Measurements from ENCODE around the gene PAQR3. TPM values are rescaled to one million over a fixed set of nuclear protein-coding genes. Genes with fewer than 3 reads are reported as not detected.
A peak's percentile ranks its signal among the peaks of the same experiment; 100 is the strongest.

PAQR3 gene
- polyA plus RNA-seq, 2 of the 4 experiments (the other 2 are of a cell fraction), result 6.5 to 26.4 TPM

GRCh38 chr4:78953231-78953630, 14.0 kb upstream of the PAQR3 start:
- 57% methylated on average over 5 of the region's 5 CpGs for WGBS (ENCODE audit: missing lambda C conversion rate)
- Histone ChIP-seq H3K27ac (no peak overlapping the region), H3K9me3 (no peaks in the 10 kb centered on the region), H3K4me1 (no peaks in the 10 kb centered on the region), H3K4me2 (no peak overlapping the region), H3K4me3 (no peak overlapping the region)
- ChIA-PET POLR2A (no interaction called here), CTCF (interaction anchor here (0.9 to 3.4 kb wide), 6 partner anchors 14 to 1382 kb away, joined by 3 to 8 read pairs (median 3); partner anchors contain the start of gene CFAP299)
- DNase-seq (ENCODE audit: low read depth in 1 of 2, low spot score in 1 of 2) (no peak), FAIRE-seq (no peak), ATAC-seq (no peak)
- TF ChIP-seq EHMT2 (IDR thresholded peaks at IDR 0.05; ENCODE audit: low read depth) (no peak), CBX8 (IDR thresholded peaks at IDR 0.05) (no peak), HOXB5 (CRISPR knock-in tag; IDR thresholded peaks at IDR 0.05) (no peak), RNF2 (IDR thresholded peaks at IDR 0.05; ENCODE audit: borderline replicate concordance, low read depth) (no peak), EHF (CRISPR knock-in tag; IDR thresholded peaks at IDR 0.05) (no peak), PBX3 (IDR thresholded peaks at IDR 0.05) (no peak), KDM5A (IDR thresholded peaks at IDR 0.05) (no peak), RFX5 (IDR thresholded peaks at IDR 0.05) (no peak), ESRRA (IDR thresholded peaks at IDR 0.05; ENCODE audit: borderline replicate concordance, low read length) (no peak), SREBF2 (IDR thresholded peaks at IDR 0.05) (no peak), USF2 (IDR thresholded peaks at IDR 0.05) (no peak), E2F6 (IDR thresholded peaks at IDR 0.05; ENCODE audit: borderline replicate concordance, low read depth) (no peak)

GRCh38 chr4:78951862-78952472, 12.7 kb upstream of the PAQR3 start:
- ChIA-PET CTCF (interaction anchor here (0.7 to 3.4 kb wide), 14 partner anchors 8 to 1841 kb away, joined by 3 to 8 read pairs (median 3); partner anchors contain the start of gene CFAP299), POLR2A (interaction anchor here (0.5 kb wide), 1 partner anchor 1175 kb away, joined by 3 read pairs; no protein-coding TSS in a partner anchor)
- FAIRE-seq (no peak), DNase-seq (ENCODE audit: low read depth in 1 of 2, low spot score in 1 of 2) (peak; percentile 13 to 40), ATAC-seq (peak; percentile 72 to 78; a peak in 5 of 6 replicates)
- Histone ChIP-seq H3K4me2 (no peak overlapping the region), H3K27ac (no peak overlapping the region), H3K4me1 (no peaks in the 10 kb centered on the region), H3K4me3 (no peak overlapping the region), H3K9me3 (no peaks in the 10 kb centered on the region)
- WGBS (ENCODE audit: missing lambda C conversion rate), result 42% methylated on average over 3 of the region's 3 CpGs
- TF ChIP-seq RAD21 (conservative IDR thresholded peaks at IDR 0.05 in 1 of 2, IDR thresholded peaks at IDR 0.05 in 1 of 2) (peak; percentile 73 to 78), SMC3 (IDR thresholded peaks at IDR 0.05) (peak; percentile 41; the same call in 2 of the 3 replicates), CTCF (IDR thresholded peaks at IDR 0.05) (peak; percentile 73), HDAC2 (IDR thresholded peaks at IDR 0.05) (no peak), HES2 (IDR thresholded peaks at IDR 0.05) (no peak), EP300 (IDR thresholded peaks at IDR 0.05) (no peak)

- TF ChIP-seq HDAC2 (IDR thresholded peaks at IDR 0.05) (no peak), RARB (CRISPR knock-in tag; IDR thresholded peaks at IDR 0.05) (no peak), JUN (IDR thresholded peaks at IDR 0.05) (no peak)
- 19% methylated on average over 1 of the region's 1 CpG for WGBS (ENCODE audit: missing lambda C conversion rate)
- no peak for FAIRE-seq
- ChIA-PET CTCF (no interaction called here), POLR2A (no interaction called here)
- Histone ChIP-seq H3K4me3 (no peak overlapping the region), H3K9me3 (peaks cover 8% of the 10 kb centered on the region; the same call in 2 of the 3 replicates), H3K4me2 (no peak overlapping the region), H3K4me1 (no peaks in the 10 kb centered on the region), H3K27ac (no peak overlapping the region)
- no peak for ATAC-seq
- DNase-seq (ENCODE audit: low read depth in 1 of 2, low spot score in 1 of 2), result no peak
Measured at GRCh38 chr4:78949735-78950134, 10.5 kb upstream of the PAQR3 start.

Measured in A549 (cell line).